GM18870 (cell line): ENCODE measurements around the gene CYP19A1.

ENCODE experiments used
- ATAC-seq: cut with Tn5 transposase; IDR thresholded peaks from one replicate; pipeline ENCODE4 v1.9.1; 2021; ENCODE audit warnings: moderate library complexity; ENCODE audit not compliant: unreplicated experiment

CYP19A1 gene

DNA sequence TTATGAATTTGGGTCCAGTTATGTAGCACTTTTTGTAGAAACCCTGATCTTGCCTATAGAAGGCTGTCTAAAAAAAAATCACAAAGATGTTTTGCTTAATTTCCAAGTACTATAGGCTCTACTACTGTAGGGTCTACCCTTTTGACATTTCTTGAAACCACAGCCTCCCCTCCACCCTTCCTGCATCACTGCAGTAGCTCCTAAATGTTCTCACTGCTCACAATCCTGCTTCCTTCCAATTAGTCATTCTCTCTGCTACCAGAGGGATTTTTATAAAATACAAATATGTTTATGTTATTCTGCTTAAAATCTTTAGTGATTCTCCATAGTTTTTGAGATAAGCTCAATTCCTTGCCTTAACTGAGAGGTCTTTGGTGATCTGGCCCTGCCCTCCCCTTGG, 114.0 kb downstream of the CYP19A1 start:
- ATAC-seq = no peak

DNA sequence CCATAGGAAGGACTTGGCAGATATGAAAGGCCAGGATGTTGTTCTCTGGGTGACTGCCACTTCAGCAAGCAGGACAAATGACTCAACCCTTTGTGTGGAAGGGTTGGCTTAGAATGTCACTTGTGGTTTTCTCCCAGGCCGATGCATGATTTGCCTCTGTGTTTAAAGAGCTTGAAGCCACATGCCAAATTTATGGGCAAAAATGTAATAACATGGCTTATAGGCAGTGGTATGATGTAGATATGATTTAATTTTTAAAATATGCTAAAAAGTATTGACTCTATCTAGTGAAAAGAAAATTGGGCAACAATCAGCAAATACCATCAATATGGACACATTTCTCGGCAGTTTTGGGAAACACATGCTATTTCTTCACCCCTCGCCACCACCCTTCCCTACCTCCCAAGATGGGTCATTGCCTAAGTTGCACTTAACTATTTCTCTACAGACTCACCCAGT, 114.6 kb downstream of the CYP19A1 start:
- ATAC-seq = no peak

DNA sequence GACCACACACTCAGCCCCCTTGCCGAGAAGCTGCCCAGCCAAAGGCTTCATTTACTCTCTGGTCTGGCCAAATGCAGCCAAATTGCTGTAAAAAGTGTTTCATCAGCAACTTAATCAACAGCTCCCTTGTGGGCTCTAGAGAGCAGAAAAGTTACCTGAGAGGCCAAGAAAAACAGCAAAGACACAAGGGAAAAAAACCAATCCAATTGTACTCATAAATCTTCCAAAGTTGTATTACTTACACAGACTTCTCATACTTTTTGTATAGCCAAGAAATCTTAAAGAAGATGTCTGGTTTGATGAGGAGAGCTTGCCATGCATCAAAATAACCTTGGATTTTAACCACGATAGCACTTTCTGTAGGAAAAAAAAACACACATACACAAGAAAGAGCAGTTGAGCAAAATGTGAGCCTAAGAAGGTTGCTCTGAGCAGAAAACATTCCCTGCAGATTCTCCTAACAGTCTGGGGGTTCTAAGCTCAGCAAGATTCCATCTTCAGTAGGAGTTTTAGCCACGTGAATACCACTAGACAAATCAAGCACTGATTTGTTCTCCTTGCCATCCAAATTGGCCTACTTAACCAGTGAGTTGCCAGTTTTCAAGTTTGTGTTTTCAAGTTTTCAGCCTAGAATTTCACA, 120.0 kb downstream of the CYP19A1 start:
- ATAC-seq = no peak

DNA sequence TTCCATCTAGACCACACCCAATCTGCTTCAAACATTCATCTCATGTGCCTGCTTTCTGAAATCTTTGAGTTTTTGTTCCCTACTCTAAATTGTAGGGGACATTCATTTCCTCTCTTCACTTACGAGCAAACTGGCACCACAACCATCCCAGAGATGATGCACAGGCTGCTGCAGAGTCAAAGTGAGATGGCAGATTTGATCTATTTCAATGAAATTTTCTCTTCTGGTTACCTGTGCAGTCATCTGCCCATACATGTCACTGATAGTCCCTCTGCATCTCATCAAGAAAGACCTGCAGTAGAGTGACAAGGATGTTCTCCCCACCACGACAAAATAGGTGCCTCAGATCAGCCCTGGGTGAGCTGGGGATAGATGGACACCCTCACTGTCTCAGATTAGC, 125.5 kb downstream of the CYP19A1 start:
- no peak for ATAC-seq

DNA sequence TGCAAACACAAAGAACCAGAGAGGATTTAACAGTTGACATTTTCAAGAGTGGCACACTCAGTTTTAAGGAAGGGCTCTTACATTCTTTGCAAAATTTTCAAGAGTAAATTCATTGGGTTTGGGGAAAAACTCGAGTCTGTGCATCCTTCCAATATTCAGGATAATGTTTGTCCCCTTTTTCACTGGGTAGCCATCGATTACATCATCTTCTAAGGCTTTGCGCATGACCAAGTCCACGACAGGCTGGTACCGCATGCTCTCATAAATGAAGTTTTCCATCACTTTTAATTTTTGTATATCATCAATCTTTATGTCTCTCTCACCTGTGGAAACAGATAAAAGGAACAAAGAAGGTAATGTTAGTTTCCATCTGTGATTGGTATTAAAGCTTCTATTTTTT, 126.2 kb downstream of the CYP19A1 start:
- no peak for ATAC-seq

DNA sequence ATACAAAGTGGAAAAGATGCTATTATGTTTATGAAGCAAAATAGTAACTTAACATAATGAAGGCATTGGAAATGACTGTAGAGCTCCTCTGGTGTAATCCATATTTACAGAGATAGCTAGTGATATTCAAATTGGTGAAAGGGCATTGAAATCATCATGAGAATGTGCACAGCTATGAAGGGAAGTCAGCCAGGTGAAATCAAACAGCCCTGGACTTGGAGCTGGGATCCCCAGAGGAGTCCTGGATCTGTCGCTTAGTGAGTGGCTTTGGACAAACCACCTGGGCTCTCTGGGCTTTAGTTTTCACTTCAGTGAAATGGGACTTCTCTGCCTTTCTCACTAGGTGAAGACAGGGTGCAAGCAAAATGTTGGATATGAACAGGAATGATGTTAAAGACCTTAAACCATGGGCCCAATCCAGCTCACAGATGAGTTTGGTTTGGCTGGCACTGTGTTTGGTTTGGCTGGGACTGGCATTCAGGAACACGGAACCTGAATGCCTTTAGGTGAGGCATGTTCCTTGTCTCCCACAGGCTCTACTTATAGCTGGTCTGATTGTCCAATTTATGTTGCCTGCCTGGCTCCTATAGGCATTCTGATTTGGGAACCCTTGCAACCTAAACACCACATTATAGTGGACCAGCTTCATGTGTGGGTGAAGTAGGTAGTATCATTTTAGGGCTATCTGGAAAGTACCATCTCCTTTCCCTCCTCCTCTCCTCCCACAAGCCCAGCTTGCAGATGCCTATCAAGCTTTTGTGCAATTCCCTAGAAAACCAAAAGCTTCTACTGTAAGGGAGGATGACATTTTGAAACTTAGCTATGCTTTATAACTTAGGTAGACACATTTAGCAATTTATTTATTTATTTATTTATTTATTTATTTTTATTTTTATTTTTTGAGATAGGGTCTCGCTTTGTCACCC, 133.1 kb downstream of the CYP19A1 start:
- ATAC-seq = no peak

DNA sequence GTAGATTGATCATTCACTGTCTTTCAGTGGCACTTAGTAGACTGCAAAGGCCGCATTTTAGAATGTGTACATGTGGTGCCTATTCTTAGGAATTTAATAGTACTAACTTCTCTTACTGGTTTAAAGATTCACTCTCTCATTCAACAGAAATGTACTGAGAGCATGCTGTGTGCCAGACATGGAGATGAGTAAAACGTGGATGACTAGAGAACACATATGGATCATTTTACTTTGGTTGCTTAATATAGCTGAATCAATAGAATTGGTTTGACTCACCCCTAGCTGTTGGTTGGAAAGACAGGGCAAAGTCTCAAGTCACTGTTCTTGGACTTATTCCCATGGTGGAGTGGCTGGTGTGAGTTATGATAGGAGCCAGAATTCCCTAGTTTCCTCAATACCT, 134.6 kb downstream of the CYP19A1 start:
- ATAC-seq = no peak

DNA sequence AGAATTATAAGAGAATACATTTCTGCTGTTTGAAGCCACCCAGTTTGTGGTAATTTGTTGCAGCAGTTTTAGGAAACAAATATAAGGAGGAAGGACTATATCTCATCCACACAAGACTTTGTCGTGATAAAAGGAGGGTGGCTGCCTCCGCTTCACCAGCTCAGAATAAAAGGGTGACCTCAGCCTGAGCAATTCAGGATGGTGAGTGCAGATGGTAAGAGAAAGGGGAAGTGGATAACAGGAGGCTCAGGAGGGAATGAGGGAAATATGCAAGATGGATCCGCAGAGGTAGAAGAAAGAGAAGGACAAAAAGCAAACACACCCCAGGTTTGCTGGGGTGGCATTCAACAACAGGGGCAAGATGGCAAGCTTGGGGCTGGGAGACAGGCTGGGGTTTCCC, 135.6 kb downstream of the CYP19A1 start:
- no peak for ATAC-seq

DNA sequence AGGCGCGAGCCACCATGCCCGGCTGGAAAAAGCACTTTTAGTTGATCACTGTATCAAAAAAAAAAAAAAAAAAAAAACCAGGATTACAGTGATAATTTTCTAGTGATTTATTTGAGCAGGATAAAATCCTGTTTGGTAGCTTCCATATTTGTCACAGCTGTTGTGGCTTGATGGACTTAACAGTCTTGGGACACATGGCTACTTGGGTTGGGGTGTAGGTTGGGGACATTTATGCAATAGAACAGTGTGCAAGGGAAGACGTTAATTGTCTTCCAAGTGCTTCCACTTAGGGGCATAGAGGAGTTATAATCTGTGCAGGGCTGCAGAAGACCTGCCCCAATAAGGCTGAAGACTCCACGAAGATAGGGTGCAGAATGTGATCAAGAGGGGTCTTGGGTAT, 136.8 kb downstream of the CYP19A1 start:
- ATAC-seq = no peak

DNA sequence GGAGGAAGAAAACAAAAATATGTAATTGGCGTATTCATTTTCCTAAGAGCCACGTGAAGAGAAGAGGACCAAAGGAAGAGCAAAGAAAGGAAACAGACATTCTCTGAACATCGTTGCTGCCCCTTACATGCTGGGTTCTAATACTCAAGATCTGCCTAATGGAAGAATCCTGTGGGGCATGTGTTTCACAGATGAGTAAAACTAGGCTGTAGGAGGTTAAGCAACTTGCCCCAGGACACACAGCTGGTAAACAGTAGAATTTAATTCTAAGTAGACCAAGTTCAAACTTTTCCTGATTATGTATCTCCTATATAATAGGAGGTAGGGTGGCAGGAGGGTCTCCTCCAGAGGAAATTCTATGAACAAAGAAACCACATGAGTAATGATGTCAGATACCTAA, 137.6 kb downstream of the CYP19A1 start:
- no peak for ATAC-seq

DNA sequence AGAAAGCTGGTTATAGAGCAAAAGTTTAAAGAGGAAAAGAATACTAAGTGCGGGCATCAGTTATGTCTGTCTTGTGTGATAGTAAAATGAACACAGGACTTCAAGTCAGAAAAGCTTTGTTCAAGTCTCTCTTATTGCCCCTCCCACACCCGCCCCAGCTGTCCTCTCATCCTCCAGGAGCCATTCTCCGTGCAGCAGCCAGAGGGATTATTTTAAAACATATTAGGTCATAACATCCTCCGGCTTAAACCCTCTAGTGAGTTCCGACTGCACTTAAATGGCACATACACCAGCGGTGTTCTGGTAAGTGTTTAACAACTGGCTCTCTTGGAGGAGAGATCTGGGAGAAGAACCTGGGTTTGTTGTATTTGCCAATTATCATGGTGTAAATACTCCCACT, 138.9 kb downstream of the CYP19A1 start:
- no peak for ATAC-seq

DNA sequence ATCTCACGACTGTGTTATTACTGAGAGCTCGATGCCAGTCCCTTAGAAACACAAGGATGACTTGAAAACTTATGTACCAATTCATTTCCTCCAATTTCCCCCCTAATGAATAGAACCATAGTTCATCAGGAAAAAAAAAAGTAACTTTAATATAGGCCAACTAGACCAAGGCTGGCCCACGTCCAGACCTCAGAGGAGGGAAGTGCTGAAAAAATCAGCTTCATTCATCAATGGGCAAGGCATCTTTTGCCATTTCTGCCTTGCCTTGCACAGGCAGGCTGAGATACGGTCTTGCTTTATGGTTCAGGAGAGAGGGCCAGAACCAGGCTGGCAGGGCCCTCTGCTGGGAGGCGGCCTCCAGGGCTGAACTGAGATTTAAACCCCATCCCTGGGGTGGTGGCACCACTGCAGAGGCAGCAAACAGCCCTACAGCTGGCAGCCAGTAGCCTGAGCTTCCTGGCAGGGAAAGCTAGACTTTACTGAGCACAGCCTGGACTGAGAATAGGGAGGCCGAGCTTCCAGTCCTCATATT, 139.6 kb downstream of the CYP19A1 start:
- ATAC-seq = no peak

DNA sequence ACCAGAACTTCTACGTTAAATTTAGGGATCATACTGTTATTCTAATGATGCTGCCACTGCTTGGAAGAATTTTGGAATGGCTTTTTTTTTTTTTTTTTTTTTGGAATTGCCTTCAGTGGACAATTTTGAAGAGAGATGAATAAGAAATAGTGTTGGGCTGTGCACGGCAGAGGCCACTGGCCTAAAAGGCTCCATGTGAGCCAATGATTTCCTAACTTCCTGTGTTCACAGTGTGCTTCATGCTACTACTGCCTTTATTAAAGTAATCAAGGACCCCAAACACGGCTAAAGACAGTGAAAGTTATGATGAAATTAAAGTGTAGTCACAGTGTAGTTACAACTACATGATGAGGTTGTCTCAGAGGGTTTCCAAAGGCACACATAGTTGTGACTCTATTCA, 142.9 kb downstream of the CYP19A1 start:
- no peak for ATAC-seq

DNA sequence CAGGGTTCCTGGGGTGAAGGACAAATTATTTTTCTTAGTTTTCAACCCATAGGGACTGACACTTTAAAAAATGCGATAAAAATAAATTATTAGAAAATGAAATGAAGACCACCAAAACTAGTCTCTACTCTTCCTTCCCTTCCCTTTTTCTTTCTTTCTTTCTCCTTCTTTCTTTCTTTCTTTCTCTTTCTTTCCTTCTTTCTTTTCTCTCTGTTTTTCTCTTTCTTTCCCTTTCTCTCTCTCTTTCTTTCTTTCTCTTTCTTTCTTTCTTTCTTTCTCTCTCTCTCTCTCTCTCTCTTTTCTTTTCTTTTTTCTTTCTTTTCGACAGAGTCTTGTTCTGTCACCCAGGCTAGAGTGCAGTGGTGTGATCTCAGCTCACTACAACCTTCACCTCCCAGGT, 144.4 kb downstream of the CYP19A1 start:
- no peak for ATAC-seq

DNA sequence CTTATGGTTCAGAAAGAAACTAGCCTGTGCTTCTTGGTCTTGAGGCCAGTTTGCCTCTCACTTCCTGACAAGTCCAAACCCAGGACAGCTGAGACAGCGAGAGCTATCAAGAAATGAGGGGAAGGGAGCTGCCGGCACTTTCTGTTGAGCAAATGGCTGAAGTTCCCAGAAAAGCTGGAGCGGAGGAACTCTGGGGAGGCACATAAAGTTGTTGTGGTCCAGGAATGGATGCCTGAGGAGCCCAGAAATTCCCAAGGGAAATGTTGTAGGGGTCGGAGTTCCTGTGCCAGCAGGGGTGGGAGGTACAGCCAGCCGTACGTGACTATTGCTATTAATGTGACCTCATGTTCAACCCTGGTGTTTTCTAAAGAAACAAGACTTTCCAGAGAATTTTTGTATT, 144.9 kb downstream of the CYP19A1 start:
- no peak for ATAC-seq

DNA sequence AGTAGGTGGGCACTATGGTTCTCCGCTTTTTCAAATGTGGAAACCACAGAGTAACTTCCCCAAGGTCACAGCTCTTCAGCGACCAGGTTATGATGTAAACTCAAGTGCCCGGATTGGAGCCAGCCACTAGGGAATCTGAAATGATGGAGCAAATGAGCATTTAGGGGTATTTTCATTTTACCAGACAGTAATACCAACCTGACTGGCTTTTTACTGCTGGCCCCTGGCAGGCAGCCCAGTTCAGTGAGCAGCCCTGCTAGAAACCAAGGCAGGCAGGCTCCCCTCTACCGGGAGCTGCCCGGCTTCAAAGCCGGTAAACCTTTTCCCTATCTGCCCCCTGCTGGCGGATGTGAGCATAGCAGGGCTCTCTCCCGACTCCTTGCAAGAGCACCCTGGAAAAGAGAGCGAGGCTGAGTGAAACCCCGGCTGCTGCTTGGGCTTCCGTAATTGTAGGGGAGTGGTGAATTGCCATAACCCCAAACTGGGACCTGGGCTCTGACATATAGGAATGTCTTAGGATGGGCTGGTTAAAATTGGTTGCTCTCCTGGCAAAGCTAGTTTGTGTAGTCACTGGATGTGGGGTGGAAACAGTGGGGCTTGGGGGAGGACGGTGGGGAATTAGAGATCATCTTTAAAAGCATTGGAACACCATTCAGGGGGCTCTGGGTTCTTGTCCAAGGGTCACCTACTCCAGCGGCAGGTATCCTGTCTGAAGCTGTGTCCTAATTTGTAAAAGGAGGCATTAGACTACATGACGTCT, 145.7 kb downstream of the CYP19A1 start:
- no peak for ATAC-seq

DNA sequence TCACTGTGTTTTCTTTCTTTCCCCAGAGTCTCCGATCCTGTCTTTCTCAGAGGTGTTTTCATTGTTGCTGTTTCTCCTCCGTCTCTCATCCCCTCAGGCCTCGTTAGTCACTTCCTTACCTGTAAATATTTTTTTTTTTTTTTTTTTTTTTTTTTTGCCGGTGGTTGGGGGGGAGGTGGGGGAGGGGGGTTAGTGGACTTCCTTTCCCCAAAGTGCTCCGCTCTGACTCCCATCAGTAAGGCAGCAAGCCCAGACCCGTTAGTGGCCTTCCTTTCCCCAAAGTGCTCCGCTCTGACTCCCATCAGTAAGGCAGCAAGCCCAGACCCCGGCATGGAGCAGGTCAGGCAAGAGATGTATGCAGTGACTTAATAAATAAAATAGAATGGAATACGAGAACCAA, 146.6 kb downstream of the CYP19A1 start:
- no peak for ATAC-seq

DNA sequence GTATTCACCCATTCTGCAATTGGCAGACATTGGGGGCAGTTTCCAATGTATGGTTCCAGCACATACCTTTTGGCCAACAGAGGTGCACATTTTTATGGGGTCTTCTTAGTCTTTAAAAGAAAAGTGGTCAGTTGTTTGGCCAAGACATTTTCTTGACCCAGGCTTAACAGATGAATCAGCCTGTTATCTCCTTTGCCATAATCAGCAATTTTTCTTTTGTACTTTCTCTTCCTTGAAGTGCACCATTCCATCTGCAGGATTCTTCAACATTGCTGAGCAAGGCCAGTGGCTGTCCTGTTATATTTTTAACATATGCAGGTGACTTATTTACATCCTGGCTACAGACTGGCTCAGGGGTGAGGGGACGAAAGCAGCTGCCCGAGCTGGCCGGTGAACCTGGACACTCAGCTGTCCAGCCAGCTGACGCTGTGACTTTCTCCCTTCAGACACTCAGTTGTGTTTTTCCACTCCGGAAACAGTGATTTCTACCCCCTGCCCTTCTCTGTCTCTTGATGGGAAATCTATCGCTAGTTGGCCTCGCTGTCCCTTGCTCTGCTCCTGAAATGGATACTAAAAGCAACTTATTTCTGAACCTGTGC, 147.2 kb downstream of the CYP19A1 start:
- no peak for ATAC-seq

DNA sequence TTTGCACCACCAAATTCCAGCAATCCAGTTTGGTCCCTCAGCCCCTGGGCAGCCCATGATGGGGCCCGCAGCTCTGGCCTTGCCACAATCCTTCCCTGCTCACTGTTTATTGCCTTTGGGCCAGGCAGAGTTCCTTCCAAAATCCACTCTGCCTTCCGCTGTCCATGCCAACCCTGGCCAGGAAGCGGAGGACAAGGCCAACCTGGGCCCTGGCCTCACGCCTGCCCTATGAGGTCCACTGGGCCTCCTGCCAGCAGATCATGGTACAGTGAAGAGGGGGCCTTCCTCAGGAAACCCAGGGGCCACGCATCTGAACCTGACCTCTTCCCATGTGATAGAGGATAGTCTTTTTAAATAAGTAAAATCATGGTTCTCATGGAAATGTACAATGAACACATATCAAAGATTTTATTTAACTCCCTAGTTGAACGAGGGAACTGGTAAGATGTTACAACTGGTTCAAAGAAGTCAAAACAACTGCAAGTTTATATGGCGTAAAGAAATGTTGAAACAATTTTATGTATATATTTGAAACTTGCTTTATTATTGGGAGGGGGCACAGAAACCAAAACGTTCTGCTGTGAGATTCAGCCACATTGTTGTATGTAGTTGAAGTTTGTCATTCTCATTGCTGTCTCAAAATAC, 147.8 kb downstream of the CYP19A1 start:
- ATAC-seq = no peak

DNA sequence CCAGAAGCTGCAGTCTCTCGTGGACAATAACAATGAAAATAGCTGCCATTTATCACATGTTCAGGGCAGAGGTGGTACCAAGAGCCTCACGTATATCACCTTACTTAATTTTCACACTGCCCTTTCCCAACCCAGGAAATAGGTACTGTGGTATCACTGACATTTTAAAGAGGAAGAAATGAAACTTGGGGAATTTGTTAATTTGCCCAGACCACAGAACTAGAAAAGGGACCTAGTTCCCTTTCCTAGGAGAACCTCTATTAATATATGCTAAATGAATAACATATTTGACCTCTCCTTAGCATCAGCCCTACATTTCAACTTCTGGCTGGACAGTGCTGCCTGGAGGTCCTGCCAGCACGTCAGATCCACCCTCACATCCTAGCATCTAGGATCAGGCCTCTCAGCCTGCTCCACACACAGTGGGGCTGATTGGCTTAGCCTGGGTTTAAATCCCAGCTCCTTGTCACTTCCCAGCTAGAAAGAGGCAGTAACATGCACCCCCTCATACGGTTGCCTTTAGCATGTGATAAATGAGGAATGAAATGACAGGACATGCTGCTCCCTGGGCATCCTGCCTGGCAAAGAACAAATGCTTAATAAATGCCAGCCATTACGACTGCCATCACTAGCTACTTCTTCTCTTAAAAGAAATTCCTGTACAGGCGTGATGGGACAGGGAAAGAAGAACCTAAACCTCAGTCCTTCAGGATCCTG, 148.6 kb downstream of the CYP19A1 start:
- ATAC-seq = no peak
